HCT116 (cell line): Measurements from ENCODE around the gene GLDN. TPM values are rescaled to one million over a fixed set of nuclear protein-coding genes. Genes with fewer than 3 reads are reported as not detected.
"Not testable (repeated sequence)": the region's sequence is repeated elsewhere in the genome, so short reads cannot be mapped to it uniquely, and the experiment has no call there.

ENCODE experiments used
- ATAC-seq: fragments of 200-7000 bp; cut with Tn5 transposase; 2 replicates; pipeline ENCODE4 v1.9.1; 2020; ENCODE audit warnings: mild to moderate bottlenecking, moderate library complexity
- BruUV-seq: library from RNA; stranded (reverse); fragments of 400-500 nt; replicated peaks from 2 replicates; lab custom pipeline; 2021; lab: Mats Ljungman, UMichigan
- CTCF ChIA-PET: fragments of 300-600 bp; sonication (Branson Sonifier 250); formaldehyde crosslinking; loops from one replicate; lab custom pipeline; 2021; ENCODE audit warnings: antibody characterized with exemption; lab: Charles Lee
- POLR2A ChIA-PET: fragments of 300-600, 350-600 bp; sonication (Branson Sonifier 250); formaldehyde crosslinking; loops from one replicate; lab custom pipeline; 2021; ENCODE audit warnings: antibody characterized with exemption; lab: Charles Lee
- RAD21 ChIA-PET, 2 experiments: fragments of 300-600 bp; sonication (Branson Sonifier 250); formaldehyde crosslinking; loops; one replicate each; lab custom pipeline; 2023; ENCODE audit warnings: low total read pairs in 2 of 2; ENCODE audit not compliant: uncharacterized antibody in 2 of 2, unreplicated experiment in 2 of 2, low non-redundant PET in 1 of 2; lab: Charles Lee
- DNase-seq: peaks from one replicate; pipeline ENCODE4 v3.0.0-alpha.2; 2010; ENCODE audit warnings: low read depth, low spot score
- H2AFZ ChIP-seq: fragments of 200-600 bp; shearing (Covaris generic), sonication (generic); 2 replicates; pipeline ENCODE4 v1.6.1; 2017; ENCODE audit warnings: low read depth, mixed run types, mixed read lengths, antibody characterized with exemption, low read length; ENCODE audit not compliant: poor library complexity, severe bottlenecking
- H3K27ac ChIP-seq: 2 replicates; pipeline ENCODE4 v1.5.1; 2012; ENCODE audit warnings: low read depth, low read length
- H3K27me3 ChIP-seq: fragments of 200-600 bp; sonication (generic); 2 replicates; pipeline ENCODE4 v1.6.1; 2016; ENCODE audit warnings: mixed run types, low read length, mixed read lengths; ENCODE audit not compliant: insufficient read depth
- H3K36me3 ChIP-seq, 2 experiments: fragments of 200-500 bp in 1 of 2; fragments of 200-600 bp in 1 of 2; sonication (Bioruptor generic) in 1 of 2; sonication (generic) in 1 of 2; 2 replicates each; pipeline versions ENCODE4 v1.5.1 to v1.6.1; 2014 to 2016; ENCODE audit warnings: low read length in 2 of 2, inconsistent platforms in 1 of 2, mixed read lengths in 1 of 2, mixed run types in 1 of 2; ENCODE audit not compliant: insufficient read depth in 2 of 2, control insufficient read depth in 1 of 2
- H3K4me1 ChIP-seq, 2 experiments: fragments of 200-600 bp in 1 of 2; sonication (generic) in 1 of 2; 2 replicates each; pipeline versions ENCODE4 v1.5.1 to v1.6.1; 2012 to 2017; ENCODE audit warnings: low read length in 2 of 2, inconsistent platforms in 1 of 2, mild to moderate bottlenecking in 1 of 2, mixed read lengths in 1 of 2, mixed run types in 1 of 2, moderate library complexity in 1 of 2; ENCODE audit not compliant: insufficient read depth in 2 of 2, control insufficient read depth in 1 of 2
- H3K4me2 ChIP-seq: fragments of 200-600 bp; sonication (generic); 2 replicates; pipeline ENCODE4 v1.6.1; 2017; ENCODE audit warnings: mixed run types, low read length, mixed read lengths
- H3K4me3 ChIP-seq, 2 experiments: fragments of 200-600 bp in 1 of 2; sonication (generic) in 1 of 2; replicated peaks in 1 of 2; 2 replicates each; pipeline ENCODE4 v1.5.1; 2011 to 2016; ENCODE audit warnings: low read length in 2 of 2, control low read depth in 1 of 2, low read depth in 1 of 2, mild to moderate bottlenecking in 1 of 2, mixed read lengths in 1 of 2, mixed run types in 1 of 2
- H3K79me2 ChIP-seq: fragments of 200-600 bp; sonication (generic); 2 replicates; pipeline ENCODE4 v1.6.1; 2017; ENCODE audit warnings: mild to moderate bottlenecking, mixed run types, low read length, moderate library complexity, mixed read lengths; ENCODE audit not compliant: insufficient read depth
- H3K9ac ChIP-seq: fragments of 200-600 bp; sonication (generic); 2 replicates; pipeline ENCODE4 v1.6.1; 2016; ENCODE audit warnings: low read length, mixed read lengths
- H3K9me2 ChIP-seq: fragments of 200-600 bp; sonication (generic), shearing (Covaris generic); 2 replicates; pipeline ENCODE4 v1.6.1; 2017; ENCODE audit warnings: mixed run types, mild to moderate bottlenecking, moderate library complexity; ENCODE audit not compliant: insufficient read depth
- H3K9me3 ChIP-seq, 2 experiments: fragments of 200-500 bp in 1 of 2; fragments of 200-600 bp in 1 of 2; sonication (Bioruptor generic) in 1 of 2; sonication (generic) in 1 of 2; 2 replicates each; pipeline ENCODE4 v1.6.1; 2014 to 2017; ENCODE audit warnings: low read length in 2 of 2, mixed read lengths in 2 of 2, inconsistent platforms in 1 of 2, low read depth in 1 of 2, mild to moderate bottlenecking in 1 of 2, mixed run types in 1 of 2, moderate library complexity in 1 of 2; ENCODE audit not compliant: control insufficient read depth in 1 of 2, insufficient read depth in 1 of 2
- H4K20me1 ChIP-seq: fragments of 200-600 bp; sonication (generic), shearing (Covaris generic); 2 replicates; pipeline ENCODE4 v1.6.1; 2017; ENCODE audit warnings: mixed run types, mild to moderate bottlenecking, moderate library complexity; ENCODE audit not compliant: insufficient read depth
- CBX3 ChIP-seq: IDR thresholded peaks from 2 replicates; pipeline ENCODE4 v1.6.1; 2012; ENCODE audit warnings: low read depth
- CEBPB ChIP-seq: IDR thresholded peaks from 2 replicates; pipeline ENCODE4 v1.6.1; 2012; ENCODE audit warnings: low read depth
- CTCF ChIP-seq, 3 experiments: fragments of 200-600 bp in 1 of 3; sonication (generic) in 1 of 3; IDR thresholded peaks in 2 of 3; conservative IDR thresholded peaks in 1 of 3; 2 replicates each; pipeline ENCODE4 v1.5.1; 2012 to 2017; ENCODE audit warnings: low read depth in 2 of 3, low read length in 2 of 3, antibody characterized with exemption in 1 of 3, borderline replicate concordance in 1 of 3, control low read depth in 1 of 3, mild to moderate bottlenecking in 1 of 3, mixed read lengths in 1 of 3, mixed run types in 1 of 3, moderate library complexity in 1 of 3; ENCODE audit not compliant: insufficient read depth in 1 of 3
- EGR1 ChIP-seq: IDR thresholded peaks from 2 replicates; pipeline ENCODE4 v1.6.1; 2012; ENCODE audit warnings: low read depth
- EZH2phosphoT487 ChIP-seq: fragments of 200-600 bp; IDR thresholded peaks from 2 replicates; pipeline ENCODE4 v1.6.1; 2018; ENCODE audit warnings: antibody characterized with exemption, borderline replicate concordance
- FOSL1 ChIP-seq: IDR thresholded peaks from 2 replicates; pipeline ENCODE4 v1.6.1; 2012; ENCODE audit warnings: low read depth
- JUND ChIP-seq: IDR thresholded peaks from 2 replicates; pipeline ENCODE4 v1.6.1; 2012
- SIN3A ChIP-seq: IDR thresholded peaks from 2 replicates; pipeline ENCODE4 v1.6.1; 2012; ENCODE audit warnings: low read depth
- SP1 ChIP-seq: IDR thresholded peaks from 2 replicates; pipeline ENCODE4 v1.6.1; 2012; ENCODE audit warnings: low read depth
- SRF ChIP-seq: IDR thresholded peaks from 2 replicates; pipeline ENCODE4 v1.6.1; 2012; ENCODE audit warnings: low read depth
- YY1 ChIP-seq: IDR thresholded peaks from 2 replicates; pipeline ENCODE4 v1.6.1; 2011; ENCODE audit warnings: low read length, low read depth, moderate library complexity, mild to moderate bottlenecking; ENCODE audit not compliant: insufficient replicate concordance; ENCODE audit errors: extremely low read depth
- intact Hi-C: fragments of 100-400 bp; cut with micrococcal nuclease; formaldehyde crosslinking; loops from 2 replicates; pipeline ENCODE4 v1.10.0; 2022
- total RNA-seq: library from RNA; stranded (reverse); gene quantifications from one replicate; pipeline ENCODE4 v1.2.1, GENCODE V29; 2021; ENCODE audit not compliant: unreplicated experiment

The GLDN gene
- total RNA-seq, 1 experiment from 2014 or later = 3.0 TPM

- H3K27ac ChIP-seq, POLR2A ChIA-PET, CTCF ChIA-PET, H3K9me3 ChIP-seq, H4K20me1 ChIP-seq, H3K9ac ChIP-seq, RAD21 ChIA-PET, H3K4me3 ChIP-seq, BruUV-seq, H2AFZ ChIP-seq, H3K79me2 ChIP-seq, H3K27me3 ChIP-seq, intact Hi-C loops, H3K9me2 ChIP-seq: not testable (repeated sequence)
- Histone ChIP-seq H3K36me3 (peaks cover 2 to 14% of the 10 kb centered on the region in 2 experiments; a peak in 2 of 4 replicates), H3K4me1 (peaks cover 21 to 50% of the 10 kb centered on the region in 2 experiments), H3K4me2 (peak overlapping the region; percentile 39)
- peak; percentile 49; the same call in 1 of the 2 replicates for TF ChIP-seq FOSL1
- TF ChIP-seq SP1 = peak; percentile 76
- 0 out of 2 replicates have a peak, but pooled peaks have one; percentile 18 for TF ChIP-seq SRF
- peak; percentile 56; the same call in 1 of the 2 replicates for TF ChIP-seq CBX3
- TF ChIP-seq SIN3A = 0 out of 2 replicates have a peak, but pooled peaks have one; percentile 62
- TF ChIP-seq JUND = peak; percentile 77
- peak; percentile 58; the same call in 1 of the 2 replicates for TF ChIP-seq CEBPB
- DNase-seq (peak; percentile 78), ATAC-seq (peak; percentile 79)
Measured at GRCh38 chr15:51446029-51446744, 104.7 kb downstream of the GLDN start.

GRCh38 chr15:51447855-51448621 is 106.6 kb downstream of the GLDN start:
- Histone ChIP-seq H2AFZ (no peak overlapping the region), H3K36me3 (peaks cover 2 to 14% of the 10 kb centered on the region in 2 experiments; a peak in 2 of 4 replicates), H3K27ac (no peak overlapping the region), H3K9ac (no peak overlapping the region), H3K9me2 (no peaks in the 10 kb centered on the region), H3K4me1 (peaks cover 26 to 60% of the 10 kb centered on the region in 2 experiments), H3K4me2 (no peak overlapping the region), H3K9me3 (no peaks in the 10 kb centered on the region), H3K27me3 (no peaks in the 10 kb centered on the region; the same call in 1 of the 2 replicates), H3K4me3 (no peak overlapping the region), H3K79me2 (no peaks in the 10 kb centered on the region), H4K20me1 (no peaks in the 10 kb centered on the region)
- CTCF ChIA-PET = no interaction called here
- intact Hi-C loops = no loop called here
- POLR2A ChIA-PET = no interaction called here
- RAD21 ChIA-PET = no interaction called here
- DNase-seq (no peak), ATAC-seq (no peak)
- no TSS peak for BruUV-seq
- TF ChIP-seq CTCF (IDR thresholded peaks at IDR 0.05 in 2 of 3, conservative IDR thresholded peaks at IDR 0.05 in 1 of 3; ENCODE audit: borderline replicate concordance in 1 of 3, insufficient read depth in 1 of 3, low read depth in 2 of 3, low read length in 2 of 3) (no peak), EGR1 (no peak), EZH2phosphoT487 (no peak), YY1 (no peak), SIN3A (no peak)
- TF ChIP-seq, all 23 proteins: peak for 0
